Common myeloid progenitor, CD34-positive (primary cell): ENCODE measurements around the gene HERC2.
"Not testable (repeated sequence)": the region's sequence is repeated elsewhere in the genome, so short reads cannot be mapped to it uniquely, and the experiment has no call there.

Source experiments
- CTCF ChIA-PET: fragments of 350-600 bp; sonication (Branson Sonifier 250); formaldehyde crosslinking; loops from one replicate; lab custom pipeline; 2021; ENCODE audit warnings: antibody characterized with exemption; lab: Charles Lee
- POLR2A ChIA-PET: fragments of 350-600 bp; sonication (Branson Sonifier 250); formaldehyde crosslinking; loops from one replicate; lab custom pipeline; 2021; ENCODE audit warnings: antibody characterized with exemption; lab: Charles Lee
- DNase-seq, 3 donors: peaks; one replicate each; pipeline versions ENCODE4 v3.0.0 to v3.0.0-alpha.2; 2013
- H3K27ac ChIP-seq, 2 experiments: 1 replicate in 1 of 2; 2 replicates in 1 of 2; pipeline ENCODE4 v1.7.0; 2013; ENCODE audit warnings: inconsistent platforms in 2 of 2, low read length in 2 of 2, mild to moderate bottlenecking in 2 of 2, low read depth in 1 of 2, moderate library complexity in 1 of 2; ENCODE audit not compliant: severe bottlenecking in 2 of 2, insufficient read depth in 1 of 2, poor library complexity in 1 of 2
- H3K27me3 ChIP-seq, 5 experiments: replicated peaks in 2 of 5; 1 replicate in 3 of 5; 2 replicates in 2 of 5; pipeline versions ENCODE4 v1.6.1 to v1.7.0; 2013; ENCODE audit warnings: low read length in 4 of 5, mild to moderate bottlenecking in 2 of 5, moderate library complexity in 2 of 5, inconsistent platforms in 1 of 5; ENCODE audit not compliant: insufficient read depth in 5 of 5, control insufficient read depth in 4 of 5
- H3K36me3 ChIP-seq, 4 experiments: 1 replicate in 2 of 4; 2 replicates in 2 of 4; pipeline versions ENCODE4 v1.6.1 to v1.7.0; 2013; ENCODE audit warnings: low read length in 3 of 4, control low read depth in 1 of 4, mild to moderate bottlenecking in 1 of 4; ENCODE audit not compliant: control insufficient read depth in 4 of 4, insufficient read depth in 4 of 4
- H3K4me1 ChIP-seq, 4 experiments: 1 replicate in 3 of 4; 2 replicates in 1 of 4; pipeline versions ENCODE4 v1.6.1 to v1.7.1; 2013; ENCODE audit warnings: low read length in 3 of 4, mild to moderate bottlenecking in 3 of 4, control low read depth in 1 of 4, inconsistent platforms in 1 of 4, moderate library complexity in 1 of 4; ENCODE audit not compliant: control insufficient read depth in 4 of 4, insufficient read depth in 4 of 4; ENCODE audit errors: control extremely low read depth in 1 of 4
- H3K4me3 ChIP-seq, 7 experiments: 1 replicate in 4 of 7; 2 replicates in 3 of 7; pipeline versions ENCODE4 v1.5.1 to v1.7.0; 2013; ENCODE audit warnings: mild to moderate bottlenecking in 7 of 7, low read length in 6 of 7, moderate library complexity in 6 of 7, inconsistent platforms in 2 of 7, low read depth in 2 of 7, control low read depth in 1 of 7; ENCODE audit not compliant: insufficient read depth in 4 of 7, control insufficient read depth in 1 of 7; ENCODE audit errors: extremely low read depth in 1 of 7
- H3K9me3 ChIP-seq, 5 experiments: 1 replicate in 4 of 5; 2 replicates in 1 of 5; pipeline versions ENCODE4 v1.6.1 to v1.7.1; 2013; ENCODE audit warnings: low read length in 4 of 5, mild to moderate bottlenecking in 2 of 5, inconsistent platforms in 1 of 5, low read depth in 1 of 5, moderate library complexity in 1 of 5; ENCODE audit not compliant: control insufficient read depth in 4 of 5, insufficient read depth in 2 of 5; ENCODE audit errors: control extremely low read depth in 1 of 5
- WGBS: methylation state at CpG from one replicate; pipeline ENCODE4 v1.1.5; 2013; ENCODE audit not compliant: insufficient coverage; 5-methylcytosine and 5-hydroxymethylcytosine counted together

HERC2 gene

GRCh38 chr15:28228990-28229640 is 92.9 kb downstream of the HERC2 start:
- H3K4me1 ChIP-seq, CTCF ChIA-PET, H3K27ac ChIP-seq, H3K4me3 ChIP-seq, H3K9me3 ChIP-seq, POLR2A ChIA-PET, H3K27me3 ChIP-seq, DNase-seq: not testable (repeated sequence)
- H3K36me3 ChIP-seq = peaks cover 3 to 36% (median 12%) of the 10 kb centered on the region in 4 experiments
- WGBS = 100% methylated on average over 5 of the region's 9 CpGs

DNA sequence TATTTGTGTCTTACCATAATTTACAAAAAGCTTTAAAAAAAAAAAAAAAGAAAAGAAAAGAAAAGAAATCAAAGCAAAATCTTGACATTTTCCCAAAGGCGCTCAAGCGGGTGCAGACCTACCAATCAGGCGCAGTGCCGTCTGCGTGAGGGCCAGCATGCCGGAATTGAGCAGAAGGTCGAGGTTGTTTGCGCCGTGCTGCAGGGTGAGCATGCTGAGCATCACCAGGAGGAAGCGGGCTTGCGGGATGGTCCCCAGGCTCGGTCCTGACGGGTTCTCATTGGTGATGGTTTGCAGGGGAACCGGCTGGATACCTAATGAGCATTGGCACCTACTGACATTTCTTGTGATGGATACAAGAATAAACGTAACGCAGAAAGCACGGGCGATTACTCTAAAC is 93.9 kb downstream of the HERC2 start:
- H3K36me3 ChIP-seq = peaks cover 3 to 32% (median 10%) of the 10 kb centered on the region in 4 experiments

GRCh38 chr15:28227303-28227702 is 94.7 kb downstream of the HERC2 start:
- H3K27me3 ChIP-seq, POLR2A ChIA-PET, H3K27ac ChIP-seq, CTCF ChIA-PET, H3K4me1 ChIP-seq, H3K9me3 ChIP-seq, H3K4me3 ChIP-seq: not testable (repeated sequence)
- peak in 2 of 3 donors; percentile 8 to 12 for DNase-seq
- H3K36me3 ChIP-seq = peaks cover 3 to 37% (median 10%) of the 10 kb centered on the region in 4 experiments
- WGBS = no CpG with 5 or more reads among the region's 1 CpG

More for the DNA sequence above, 93.9 kb downstream of the HERC2 start:
- H3K27ac ChIP-seq = no peak overlapping the region
- ChIA-PET CTCF (no interaction called here), POLR2A (no interaction called here)
- no peak for DNase-seq
- no peaks in the 10 kb centered on the region for H3K27me3 ChIP-seq
- WGBS = over 99% methylated on average over 15 of the region's 18 CpGs
- no peaks in the 10 kb centered on the region for H3K9me3 ChIP-seq
- H3K4me1 ChIP-seq = peaks cover 0 to 8% (median 0%) of the 10 kb centered on the region in 4 experiments
- H3K4me3 ChIP-seq = no peak overlapping the region

DNA sequence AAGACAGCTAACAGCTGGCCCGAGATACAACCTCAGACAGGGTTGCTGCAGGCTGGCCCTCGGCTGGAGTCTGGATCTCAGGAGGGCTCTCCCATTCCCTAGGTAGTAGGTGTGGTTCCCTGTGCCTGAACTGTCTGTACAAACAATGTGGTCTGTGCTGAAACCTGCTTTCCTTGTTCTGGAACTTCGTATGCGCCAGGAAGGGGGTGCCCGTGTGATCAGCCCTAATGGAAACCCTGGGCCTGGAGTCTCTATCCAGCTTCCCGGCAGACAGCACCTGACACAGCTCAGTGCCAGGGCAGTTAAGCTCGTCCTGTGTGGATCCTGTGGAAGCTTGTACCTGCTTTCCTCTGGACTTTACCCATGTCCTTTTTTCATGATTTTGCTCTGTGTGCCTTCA is 99.4 kb downstream of the HERC2 start:
- H3K9me3 ChIP-seq, CTCF ChIA-PET, H3K27me3 ChIP-seq, H3K4me1 ChIP-seq, H3K27ac ChIP-seq, POLR2A ChIA-PET, DNase-seq, H3K4me3 ChIP-seq: not testable (repeated sequence)
- 87% methylated on average over 5 of the region's 7 CpGs for WGBS
- peaks cover 6 to 40% (median 15%) of the 10 kb centered on the region in 4 experiments for H3K36me3 ChIP-seq

GRCh38 chr15:28221696-28222095 is 100.3 kb downstream of the HERC2 start:
- H3K27me3 ChIP-seq, CTCF ChIA-PET, H3K4me3 ChIP-seq, POLR2A ChIA-PET, DNase-seq, H3K9me3 ChIP-seq, H3K4me1 ChIP-seq, H3K27ac ChIP-seq: not testable (repeated sequence)
- WGBS = no CpG with 5 or more reads among the region's 4 CpGs
- H3K36me3 ChIP-seq = peaks cover 4 to 35% (median 16%) of the 10 kb centered on the region in 4 experiments

- Histone ChIP-seq H3K27me3 (no peaks in the 10 kb centered on the region), H3K36me3 (peaks cover 4 to 37% (median 19%) of the 10 kb centered on the region in 4 experiments), H3K27ac (no peak overlapping the region), H3K9me3 (no peaks in the 10 kb centered on the region), H3K4me1 (no peaks in the 10 kb centered on the region), H3K4me3 (no peak overlapping the region)
- CTCF ChIA-PET = no interaction called here
- POLR2A ChIA-PET = no interaction called here
- DNase-seq = no peak
- 94% methylated on average over 8 of the region's 10 CpGs for WGBS
These were observed 102.9 kb downstream of the HERC2 start for GRCh38 chr15:28219116-28219515.

GRCh38 chr15:28216946-28217546 is 104.9 kb downstream of the HERC2 start:
- CTCF ChIA-PET, H3K4me1 ChIP-seq, H3K4me3 ChIP-seq, DNase-seq, H3K9me3 ChIP-seq, POLR2A ChIA-PET, H3K27me3 ChIP-seq, H3K27ac ChIP-seq: not testable (repeated sequence)
- 98% methylated on average over 7 of the region's 14 CpGs for WGBS
- peaks cover 4 to 41% (median 21%) of the 10 kb centered on the region in 4 experiments for H3K36me3 ChIP-seq
